Activated CD4-positive, alpha-beta T cell treated with anti-CD3 and anti-CD28 coated beads, Interleukin-2, Interleukin-6, amounts not matched to agents 100 ng/mL and 50 ng/mL, durations not matched to agents 16 hours and 8 hours (primary cell): ENCODE data around the gene SCN9A.
A peak's percentile ranks its signal among the peaks of the same experiment; 100 is the strongest.
"Not testable (repeated sequence)": the region's sequence is repeated elsewhere in the genome, so short reads cannot be mapped to it uniquely, and the experiment has no call there.

Source experiments
- DNase-seq: peaks from one replicate; pipeline ENCODE4 v3.0.0-alpha.2; 2020

SCN9A gene

DNA sequence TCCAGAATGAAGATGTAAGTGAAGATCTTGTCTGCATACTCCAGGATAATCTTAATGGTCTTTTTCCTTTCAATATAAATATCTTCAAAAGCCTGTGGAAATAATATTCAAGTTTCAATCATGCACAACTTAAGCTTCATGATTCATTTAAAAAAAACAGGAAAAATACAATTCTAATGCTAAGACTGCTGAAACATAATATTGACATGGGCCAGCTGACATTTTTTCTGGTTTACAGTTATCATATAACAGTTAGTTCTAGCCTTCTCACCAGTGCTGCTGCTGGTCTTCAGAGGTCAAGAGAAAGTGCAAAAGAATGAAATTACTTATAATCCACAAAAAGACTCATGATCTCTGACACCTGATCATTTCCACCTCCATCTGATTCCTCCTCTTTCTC is 137.6 kb downstream of the SCN9A start:
- DNase-seq, result no peak

DNA sequence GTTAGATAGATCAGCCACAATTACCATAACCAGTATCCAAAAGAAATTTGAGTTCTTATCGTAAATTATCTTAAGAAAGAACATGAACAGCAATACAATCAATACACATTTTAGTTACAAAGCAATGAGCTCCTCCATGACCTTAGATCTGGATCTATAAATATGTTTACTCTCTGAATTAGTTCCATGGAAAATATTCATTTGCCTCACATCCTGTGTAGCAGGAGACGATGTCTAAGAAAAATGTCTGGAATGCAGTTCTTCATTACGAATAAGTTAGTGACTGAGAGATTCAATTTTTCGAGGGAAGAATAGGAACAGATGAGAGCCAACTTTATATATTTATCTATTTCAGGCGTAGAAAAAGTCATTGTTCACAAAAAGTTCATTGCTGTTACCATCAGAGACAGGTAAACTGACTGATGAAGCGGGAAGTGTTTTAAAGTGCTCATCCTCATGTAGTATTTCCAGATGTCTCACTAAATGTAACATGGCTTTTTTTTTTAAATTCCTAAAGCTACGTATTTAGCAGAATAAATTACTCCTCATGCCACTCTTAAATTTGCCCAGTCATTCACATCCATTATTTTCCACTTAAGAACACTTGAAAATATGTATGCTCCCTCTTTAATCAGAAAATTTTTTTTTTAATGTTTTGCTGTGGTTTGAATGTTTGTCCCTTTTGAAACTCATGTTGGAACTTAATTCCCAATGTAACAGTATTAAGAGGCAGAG is 141.5 kb downstream of the SCN9A start:
- DNase-seq, result no peak

DNA sequence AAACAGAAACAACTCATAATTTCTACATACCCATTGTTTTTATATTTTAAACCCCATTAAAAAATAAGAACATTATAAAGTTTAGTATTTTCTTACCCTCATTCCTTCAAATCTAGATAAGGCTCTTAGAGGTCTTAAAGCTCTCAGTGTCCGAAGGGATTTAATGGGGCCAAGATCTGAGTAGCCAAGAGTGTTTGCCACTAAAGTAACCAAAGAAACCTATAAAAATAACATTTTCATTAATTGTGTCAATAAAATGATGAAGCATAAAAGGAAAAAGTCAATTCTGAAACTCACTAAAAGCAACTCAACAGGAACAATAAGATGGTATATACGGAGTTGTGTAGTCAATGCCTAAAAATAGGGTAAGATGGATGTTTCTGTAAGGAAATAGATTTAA is 142.5 kb downstream of the SCN9A start:
- no peak for DNase-seq

DNA sequence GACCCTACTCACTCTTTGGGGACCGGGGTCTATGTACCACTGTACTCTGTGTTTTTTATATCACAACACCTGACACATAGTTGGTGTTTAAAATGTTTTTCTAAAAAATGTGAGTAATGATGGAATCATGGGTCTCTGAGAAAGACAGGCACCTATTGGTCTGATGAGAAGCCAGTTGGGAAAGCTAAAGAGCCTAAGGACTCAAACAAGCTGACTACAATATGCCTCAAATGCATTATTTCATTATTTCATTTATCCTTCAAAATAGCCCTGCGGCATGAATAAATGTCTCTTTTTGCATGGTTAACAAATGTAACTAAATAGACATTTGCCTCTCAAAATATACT is 145.0 kb downstream of the SCN9A start:
- no peak for DNase-seq

DNA sequence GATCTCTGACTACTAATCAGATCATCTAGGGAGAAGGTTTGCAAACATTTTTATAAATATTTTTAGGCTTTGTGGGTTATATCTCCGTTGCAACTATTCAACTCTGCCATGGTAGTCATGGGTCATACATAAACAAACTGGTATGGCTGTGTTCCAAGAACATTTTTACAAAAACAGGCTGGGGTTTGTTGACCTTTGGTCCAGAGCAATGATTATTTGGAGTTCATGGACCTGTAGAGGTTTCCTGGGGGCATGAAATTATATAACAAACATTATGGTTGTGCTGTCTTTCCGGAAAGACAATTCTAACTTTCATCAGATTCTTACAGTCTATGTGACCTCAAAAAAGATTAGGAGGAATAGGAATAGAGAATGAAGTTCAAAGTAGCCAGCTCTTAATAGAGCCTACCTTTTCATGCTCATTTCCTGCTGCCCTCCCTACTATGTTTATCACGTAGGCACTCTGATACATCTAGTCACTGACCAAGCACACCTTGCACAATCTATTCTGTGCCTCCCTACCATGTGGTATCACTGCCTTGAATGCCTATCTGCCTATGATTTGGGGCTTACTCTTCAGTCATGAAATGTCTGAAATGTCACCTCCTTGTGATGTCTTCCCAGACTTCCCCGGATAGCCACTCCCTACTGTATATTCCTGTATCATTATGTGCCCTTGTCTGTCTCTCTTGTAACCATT is 145.6 kb downstream of the SCN9A start:
- DNase-seq, result no peak

DNA sequence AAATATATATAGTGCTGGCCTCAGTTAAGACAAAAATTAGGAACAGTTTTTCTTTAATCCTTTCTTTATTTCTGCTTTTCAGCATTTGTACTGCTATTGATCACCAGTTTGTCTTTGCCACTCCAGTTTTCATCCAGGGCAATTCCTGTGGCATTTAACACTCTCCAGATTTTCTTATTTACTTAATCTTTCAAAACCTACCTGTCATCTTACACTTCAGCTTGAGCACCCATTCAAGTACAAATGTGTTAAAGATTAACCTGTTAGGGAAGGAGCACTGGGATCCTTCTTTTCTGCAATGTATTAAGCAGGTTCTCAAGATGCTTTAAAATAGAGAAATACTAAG is 146.1 kb downstream of the SCN9A start:
- DNase-seq, result no peak

DNA sequence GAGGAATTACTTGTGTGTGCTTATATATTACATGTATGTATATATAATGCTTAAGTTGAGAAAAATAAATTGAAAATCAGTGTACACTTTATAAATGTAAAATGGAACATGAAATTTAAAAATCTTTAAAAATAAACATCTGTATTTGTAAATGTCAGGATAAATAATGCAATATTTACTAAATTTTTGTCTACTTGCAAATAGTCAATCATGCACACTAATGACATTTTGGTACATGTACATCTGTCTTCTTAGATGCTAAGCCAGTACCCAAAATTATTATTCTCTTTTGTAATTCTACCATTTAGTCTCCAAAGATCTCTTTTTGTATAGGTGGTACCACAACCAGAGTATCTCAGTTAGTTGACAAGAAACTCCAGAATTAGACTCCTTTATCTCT is 151.5 kb downstream of the SCN9A start:
- no peak for DNase-seq

DNA sequence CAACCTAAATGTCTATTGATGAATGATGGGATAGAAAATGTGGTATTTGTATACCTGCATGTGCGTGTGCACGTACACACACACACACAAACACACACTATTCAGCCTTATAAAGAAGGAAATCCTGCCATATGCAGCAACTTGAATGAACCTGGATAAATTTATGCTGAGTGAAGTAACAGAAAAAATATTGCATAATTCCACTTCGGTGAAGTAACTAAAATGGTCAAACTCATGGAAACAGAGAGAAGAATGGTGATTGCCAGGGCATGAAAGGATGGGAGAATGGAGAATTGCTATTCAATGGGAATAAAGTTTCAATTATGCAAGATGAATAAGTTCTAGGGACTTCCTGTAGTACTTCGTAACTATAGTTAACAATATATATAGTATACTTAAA is 152.4 kb downstream of the SCN9A start:
- DNase-seq, result no peak

DNA sequence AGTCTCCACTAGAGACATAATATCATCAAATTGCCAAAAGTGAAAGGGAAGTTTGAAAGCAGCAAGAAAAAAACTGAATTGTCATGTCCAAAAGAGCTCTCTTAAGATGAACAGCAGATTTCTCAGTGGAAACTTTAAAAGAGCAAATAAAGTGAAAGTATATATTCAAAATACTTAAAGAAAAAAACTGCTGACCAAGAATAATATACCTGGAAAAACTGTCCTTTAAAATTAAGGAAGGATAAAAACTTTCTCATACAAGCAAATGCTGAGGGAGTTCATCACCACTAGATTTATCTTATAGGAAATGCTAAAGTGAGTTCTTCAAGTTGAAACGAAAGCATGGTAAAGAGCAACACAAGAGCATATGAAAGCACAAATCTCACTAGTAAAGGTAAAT is 164.7 kb downstream of the SCN9A start:
- DNase-seq, result no peak

DNA sequence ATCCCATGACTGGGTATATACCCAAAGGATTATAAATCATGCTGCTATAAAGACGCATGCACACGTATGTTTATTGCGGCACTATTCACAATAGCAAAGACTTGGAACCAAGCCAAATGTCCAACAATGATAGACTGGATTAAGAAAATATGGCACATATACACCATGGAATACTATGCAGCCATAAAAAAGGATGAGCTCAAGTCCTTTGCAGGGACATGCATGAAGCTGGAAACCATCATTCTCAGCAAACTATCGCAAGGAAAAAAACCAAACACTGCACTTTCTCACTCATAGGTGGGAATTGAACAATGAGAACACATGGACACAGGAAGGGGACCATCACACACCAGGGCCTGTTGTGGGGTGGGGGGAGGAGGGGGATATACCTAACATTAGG is 165.8 kb downstream of the SCN9A start:
- not testable (repeated sequence) for DNase-seq

DNA sequence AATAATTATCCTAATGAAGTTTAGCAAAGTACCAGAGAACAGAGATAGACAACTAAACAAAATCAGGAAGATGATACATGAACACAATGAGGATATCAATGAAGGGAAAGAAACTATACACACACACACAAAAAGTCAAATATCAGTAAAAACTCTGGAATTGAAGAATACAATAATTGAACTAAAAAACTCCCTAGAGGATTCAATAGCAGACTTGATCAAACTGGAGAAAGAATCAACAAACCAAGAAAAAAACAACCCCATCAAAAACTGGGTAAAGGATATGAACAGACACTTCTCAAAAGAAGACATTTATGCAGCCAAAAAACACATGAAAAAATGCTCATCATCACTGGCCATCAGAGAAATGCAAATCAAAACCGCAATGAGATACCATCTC is 166.4 kb downstream of the SCN9A start:
- not testable (repeated sequence) for DNase-seq

DNA sequence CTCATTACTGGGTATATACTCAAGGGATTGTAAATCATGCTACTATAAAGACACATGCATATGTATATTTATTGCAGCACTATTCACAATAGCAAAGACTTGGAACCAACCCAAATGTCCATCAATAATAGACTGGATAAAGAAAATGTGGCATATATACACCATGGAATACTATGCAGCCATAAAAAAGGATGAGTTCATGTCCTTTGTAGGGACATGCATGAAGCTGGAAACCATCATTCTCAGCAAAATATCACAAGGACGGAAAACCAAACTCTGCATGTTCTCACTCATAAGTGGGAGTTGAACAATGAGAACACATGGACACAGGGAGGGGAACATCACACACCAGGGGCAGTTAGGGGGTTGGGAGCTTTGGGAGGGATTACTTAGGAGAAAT is 169.6 kb downstream of the SCN9A start:
- DNase-seq, result not testable (repeated sequence)

DNA sequence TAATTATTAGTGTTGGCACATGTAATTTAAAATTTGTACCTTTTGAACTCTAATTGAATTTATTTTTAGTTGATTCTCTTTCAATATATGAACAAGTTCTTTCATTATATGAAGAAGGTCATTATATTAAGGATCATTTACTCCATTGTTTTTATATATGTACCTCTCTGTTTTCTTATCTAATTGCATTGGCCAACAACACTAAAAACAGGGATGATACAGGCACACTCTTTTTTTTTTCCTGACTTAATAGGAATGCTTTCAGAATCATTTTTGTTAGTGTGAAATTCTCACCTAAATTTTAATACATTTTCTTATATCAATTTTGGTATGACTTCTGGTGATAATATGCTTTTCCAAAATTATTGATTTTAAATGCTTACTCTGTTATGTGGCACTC is 173.0 kb downstream of the SCN9A start:
- DNase-seq, result no peak

DNA sequence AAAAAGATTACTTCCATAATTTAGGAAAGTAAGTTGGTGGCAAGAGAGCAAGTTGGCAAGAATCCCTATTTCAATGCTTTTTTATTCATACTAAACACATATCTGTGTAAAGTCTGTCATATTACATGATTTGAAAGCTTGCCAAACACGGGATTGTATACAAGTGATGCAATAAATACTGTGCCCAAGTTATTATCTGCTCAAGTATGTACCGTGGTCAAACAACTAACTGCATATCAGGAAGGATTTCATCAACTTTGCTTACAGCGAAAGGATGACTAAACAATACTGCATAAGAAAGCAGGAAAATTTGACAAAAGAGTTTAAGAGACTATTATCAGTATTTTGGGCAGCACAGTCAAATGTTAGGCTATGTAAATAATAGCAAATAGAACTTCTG is 178.3 kb downstream of the SCN9A start:
- DNase-seq, result no peak

DNA sequence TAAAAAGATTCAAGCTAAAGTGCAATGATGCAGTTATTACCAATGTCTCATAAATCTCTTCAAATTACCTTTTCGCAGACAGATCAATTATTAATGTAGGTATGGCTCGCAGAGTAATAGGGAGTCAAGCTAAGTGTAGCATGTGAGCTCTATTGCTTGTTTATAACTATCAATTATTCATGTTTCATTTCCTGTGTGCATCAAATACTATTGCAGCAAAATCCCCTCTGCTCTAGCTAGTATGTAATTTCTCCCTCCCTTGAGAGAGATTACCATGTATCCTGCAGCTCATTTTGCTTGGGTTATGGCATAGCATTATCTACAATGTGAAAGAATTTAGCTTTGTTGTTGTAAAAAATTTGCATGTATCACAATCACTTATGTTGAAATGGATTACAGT is 182.3 kb downstream of the SCN9A start:
- DNase-seq, result no peak

DNA sequence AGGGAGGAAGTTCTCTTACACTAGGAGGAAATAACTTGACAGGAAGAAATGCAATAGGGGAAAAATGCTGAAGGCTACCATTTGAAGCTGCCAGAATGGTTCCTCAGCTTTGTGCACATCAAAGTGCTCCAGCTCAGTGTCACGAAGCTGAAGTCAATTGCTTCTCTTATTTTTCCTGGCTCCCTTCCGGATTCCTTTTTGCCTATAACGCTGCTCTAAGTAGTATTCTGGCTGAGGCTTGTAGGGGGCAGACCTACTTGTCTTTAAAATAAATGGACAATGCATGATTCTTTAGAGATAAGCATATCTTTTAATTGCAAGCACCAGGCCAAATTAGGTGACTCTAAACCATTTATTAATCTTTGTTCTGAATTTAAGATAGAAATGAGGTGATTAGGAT is 187.7 kb downstream of the SCN9A start:
- DNase-seq, result no peak

DNA sequence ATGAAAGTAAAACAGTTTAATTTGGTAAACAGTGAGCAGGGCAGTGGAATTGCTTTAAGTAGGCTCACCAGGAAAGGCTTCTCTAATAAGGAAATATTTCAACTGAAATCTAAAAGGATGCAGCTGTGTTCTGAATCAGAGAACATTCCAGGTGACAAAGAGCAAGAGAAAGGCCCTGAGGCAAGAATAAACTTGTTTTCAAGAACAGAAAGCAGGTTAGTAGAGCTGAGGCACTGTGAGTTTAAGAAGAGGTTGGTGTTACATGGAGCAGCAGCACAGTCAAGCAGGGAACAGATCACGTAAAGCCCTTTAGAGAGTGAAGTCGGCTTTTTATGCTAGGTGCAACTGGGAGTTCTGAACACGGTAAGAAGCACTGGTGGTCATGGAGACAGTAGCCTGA is 191.0 kb downstream of the SCN9A start:
- no peak for DNase-seq

DNA sequence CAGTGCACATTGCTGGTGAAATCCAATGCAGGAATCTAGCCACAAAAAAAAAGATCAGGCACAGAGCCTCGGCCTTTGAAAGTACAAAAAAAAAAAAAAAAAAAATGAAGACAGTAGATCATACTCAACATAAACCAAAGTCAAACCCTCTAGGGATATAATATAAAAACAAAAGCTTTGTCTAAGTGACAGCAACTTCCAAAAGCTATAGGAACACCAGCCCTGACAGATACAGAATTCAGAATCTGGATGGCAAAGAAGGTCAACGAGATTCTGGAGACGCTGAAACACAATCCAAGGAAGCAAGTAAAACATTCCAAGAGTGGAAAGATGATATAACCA is 194.0 kb downstream of the SCN9A start:
- DNase-seq, result no peak

DNA sequence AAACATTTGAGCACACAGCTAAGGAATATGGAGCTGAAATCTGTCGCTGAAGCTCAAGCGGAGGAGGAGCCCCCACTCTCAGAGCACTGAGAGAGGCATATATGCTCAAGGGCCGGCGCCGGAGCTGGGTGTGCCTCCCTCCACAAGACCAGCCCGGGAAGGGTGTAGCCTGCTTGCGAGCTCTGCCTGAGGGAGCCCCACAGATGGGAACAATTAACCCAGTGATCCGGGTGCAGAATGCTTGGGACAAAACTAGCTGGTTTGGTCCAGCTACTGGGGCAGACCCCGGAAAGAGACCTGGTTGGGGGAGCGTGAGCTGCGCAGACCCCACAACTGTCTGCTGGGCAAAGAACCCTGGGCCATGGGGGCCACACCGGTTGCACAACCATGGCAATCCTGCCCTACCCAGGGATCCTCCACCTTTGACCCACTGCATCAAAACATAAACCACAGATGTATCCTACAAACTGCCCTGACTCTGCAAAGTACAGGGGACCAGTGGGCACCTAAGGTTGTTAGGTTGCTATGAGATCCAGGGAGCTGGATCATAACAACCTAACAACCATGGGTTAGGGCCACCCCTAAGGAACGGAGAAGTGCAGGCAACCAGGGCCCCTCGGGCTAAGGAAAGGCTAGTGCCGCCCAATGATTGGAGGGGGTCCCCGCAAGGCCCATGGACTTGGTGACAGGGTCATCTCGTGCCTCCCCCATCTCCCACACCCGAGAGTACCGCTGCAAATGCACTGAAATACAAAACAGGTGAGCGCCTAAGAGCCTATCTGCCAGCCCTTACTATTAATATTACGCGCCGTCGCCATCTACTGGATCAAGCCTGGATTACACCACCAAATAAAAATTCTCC is 194.6 kb downstream of the SCN9A start:
- peak; percentile 45 for DNase-seq

DNA sequence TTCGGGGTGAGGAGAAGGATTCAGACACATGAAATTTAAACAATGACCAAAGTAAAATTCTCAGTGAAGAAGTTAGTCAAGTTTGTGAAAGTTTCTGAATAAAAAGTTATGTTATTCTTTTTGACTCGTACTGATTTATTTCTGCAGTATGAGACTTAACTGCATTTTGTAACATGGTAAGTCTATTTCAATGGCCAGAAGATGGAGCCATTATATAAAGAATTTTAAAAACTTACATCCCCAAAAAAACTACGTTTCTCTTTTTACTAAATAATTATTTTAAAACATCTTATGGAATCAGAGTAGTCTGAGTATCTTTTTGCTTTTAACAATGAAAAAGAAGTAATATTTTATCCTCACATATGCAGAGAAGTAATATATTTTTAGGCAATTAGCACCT is 196.5 kb downstream of the SCN9A start:
- DNase-seq, result no peak

DNA sequence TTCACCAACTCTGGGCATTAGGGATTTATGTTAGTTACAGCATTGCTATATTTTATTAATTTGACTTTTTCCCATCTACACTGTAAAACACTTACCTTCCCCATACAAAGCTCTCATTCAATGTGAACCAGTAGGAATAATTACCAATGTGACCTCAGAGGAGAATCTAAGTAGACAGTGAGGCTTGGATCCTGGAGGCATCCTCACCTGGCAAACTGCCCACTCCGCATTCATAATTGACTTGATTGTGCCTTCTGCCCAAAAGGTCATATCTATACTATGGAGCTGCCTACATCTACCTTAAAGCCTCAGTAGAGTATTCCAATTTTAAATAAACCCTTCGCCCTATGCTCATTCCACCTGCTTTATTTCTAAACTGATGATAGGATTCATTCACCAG is 202.5 kb downstream of the SCN9A start:
- no peak for DNase-seq

DNA sequence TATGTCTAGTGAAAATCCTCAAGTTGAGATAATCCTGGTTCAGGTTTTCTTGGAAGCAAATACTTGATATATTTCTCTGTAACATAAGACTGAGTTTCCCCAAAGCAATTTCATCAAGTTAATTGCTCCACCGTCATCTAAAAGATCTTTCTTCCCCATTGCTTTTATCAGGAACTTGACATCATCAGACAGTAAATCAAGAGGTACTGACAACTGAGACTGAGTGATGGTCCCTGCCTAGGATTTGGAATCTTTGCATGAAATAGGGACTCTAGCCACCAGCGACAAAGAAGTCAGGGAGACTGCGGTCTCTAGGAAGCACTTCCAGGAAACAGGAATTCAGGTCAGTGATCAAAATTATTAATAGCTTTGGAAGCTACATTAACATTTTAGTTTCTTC is 204.5 kb downstream of the SCN9A start:
- DNase-seq, result no peak

DNA sequence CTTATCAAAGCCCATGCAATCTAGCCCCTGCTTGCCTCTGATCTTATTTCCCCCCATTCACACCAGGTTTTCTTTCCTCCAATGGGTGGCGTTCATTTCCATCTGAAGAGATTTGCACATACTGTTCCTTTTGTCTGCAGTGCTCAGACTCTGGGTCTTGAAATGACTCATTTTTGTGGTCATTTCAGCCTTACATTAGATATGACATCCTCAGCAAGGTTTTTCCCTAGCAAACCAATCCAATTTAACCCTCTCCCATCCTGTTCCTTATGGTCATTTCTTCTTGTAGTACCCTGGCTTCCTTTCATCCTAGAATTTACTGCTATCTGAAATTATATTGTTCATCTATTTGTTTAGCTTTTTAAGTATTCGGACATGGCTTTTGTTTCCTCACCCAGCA is 205.4 kb downstream of the SCN9A start:
- peak; percentile 5 for DNase-seq

DNA sequence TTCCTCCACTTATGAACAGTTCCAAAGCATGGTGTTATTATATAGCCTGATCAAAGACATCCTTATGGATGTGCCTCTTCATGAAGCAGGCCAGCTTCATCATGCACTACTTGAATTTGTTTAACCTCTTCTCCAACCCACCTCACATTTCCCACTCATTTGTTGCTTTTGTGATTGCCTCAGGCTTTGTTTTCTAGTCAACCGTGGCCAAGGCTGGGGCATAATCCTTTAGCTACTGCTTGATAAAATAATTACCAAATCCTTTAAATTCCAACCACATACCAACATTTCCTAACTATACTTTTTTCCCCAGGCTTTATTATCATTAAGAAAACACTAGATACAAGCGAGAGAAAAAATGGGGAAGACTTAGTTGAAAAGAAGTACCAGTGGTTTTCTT is 208.3 kb downstream of the SCN9A start:
- DNase-seq, result no peak
